Measurements from ENCODE around the gene NKAIN2. TPM values are rescaled to one million over a fixed set of nuclear protein-coding genes. Genes with fewer than 3 reads are reported as not detected.
"Not testable (repeated sequence)": the region's sequence is repeated elsewhere in the genome, so short reads cannot be mapped to it uniquely, and the experiment has no call there.

Gene NKAIN2
- total RNA-seq, 4 donors from 2014 or later, result 0.11 to 1.0 (median 0.94) TPM; not detected in 1

GRCh38 chr6:124226396-124226795 lies 422.7 kb downstream of the NKAIN2 start:
- TF ChIP-seq CTCF (IDR thresholded peaks at IDR 0.05) (no peak), POLR2A (IDR thresholded peaks at IDR 0.05) (no peak)
- Histone ChIP-seq H3K9me3 (no peaks in the 10 kb centered on the region), H3K4me3 (replicated peaks in 1 of 3) (no peak overlapping the region), H3K4me1 (no peaks in the 10 kb centered on the region), H3K27me3 (no peaks in the 10 kb centered on the region), H3K36me3 (no peaks in the 10 kb centered on the region), H3K27ac (no peak overlapping the region)
- intact Hi-C loops (cut with DNase I), result no loop called here
- WGBS, 2 donors, result 63 to 71% methylated on average over 1 of the region's 1 CpG
- no peak for DNase-seq

DNA sequence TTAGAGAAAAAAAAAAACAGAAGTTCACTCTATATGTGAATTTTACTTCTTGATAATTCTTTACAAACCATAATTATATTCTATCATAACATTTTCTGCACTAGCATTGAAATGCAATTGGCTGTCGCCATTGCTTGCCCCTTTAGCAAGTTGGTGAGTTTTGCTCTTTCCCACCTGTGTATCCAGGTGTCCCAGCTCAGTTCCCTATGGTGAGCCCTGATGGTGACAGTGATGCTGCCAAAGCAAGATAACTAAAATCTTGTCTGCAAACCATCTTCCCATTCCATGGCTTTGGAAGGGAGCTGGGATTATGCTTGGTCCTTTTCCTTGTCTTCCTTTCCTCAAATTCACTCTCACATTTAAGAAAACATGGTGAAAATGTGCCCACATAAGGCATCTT lies 429.6 kb downstream of the NKAIN2 start:
- TF ChIP-seq CTCF (IDR thresholded peaks at IDR 0.05) (no peak), POLR2A (IDR thresholded peaks at IDR 0.05) (no peak)
- no peaks in the 10 kb centered on the region for H3K4me1 ChIP-seq

DNA sequence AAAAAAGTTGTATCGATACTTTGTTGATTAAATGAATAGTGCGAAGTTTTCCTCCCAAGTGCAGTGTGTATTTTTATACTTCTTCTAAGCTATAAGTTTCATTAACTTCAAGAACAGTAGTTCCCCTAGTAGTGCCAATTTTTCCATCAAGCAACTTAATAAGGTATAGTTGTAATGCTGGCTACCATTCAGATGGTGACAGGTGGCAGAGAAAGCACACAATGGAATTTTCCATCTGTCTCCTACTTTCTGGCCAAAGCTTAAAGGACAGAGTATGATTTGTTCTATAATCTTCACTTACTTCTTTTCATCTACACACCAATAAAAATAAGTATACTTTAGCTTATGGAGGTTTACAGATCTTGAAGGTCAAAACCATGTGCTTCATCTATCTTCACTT lies 431.1 kb downstream of the NKAIN2 start:
- no peak overlapping the region for H3K27ac ChIP-seq
- TF ChIP-seq POLR2A (IDR thresholded peaks at IDR 0.05), result no peak
- TF ChIP-seq CTCF (IDR thresholded peaks at IDR 0.05), result no peak
- DNase-seq, result no peak
- H3K36me3 ChIP-seq, result no peaks in the 10 kb centered on the region
- H3K27me3 ChIP-seq, result no peaks in the 10 kb centered on the region
- no peaks in the 10 kb centered on the region for H3K9me3 ChIP-seq
- H3K4me3 ChIP-seq (replicated peaks in 1 of 3), result no peak overlapping the region
- WGBS, 2 donors, result 97% methylated on average over 2 of the region's 2 CpGs
- no peaks in the 10 kb centered on the region for H3K4me1 ChIP-seq
- intact Hi-C loops (cut with DNase I), result no loop called here

More for the DNA sequence above, 429.6 kb downstream of the NKAIN2 start:
- Histone ChIP-seq H3K27me3 (no peaks in the 10 kb centered on the region), H3K27ac (no peak overlapping the region), H3K4me3 (replicated peaks in 1 of 3) (no peak overlapping the region), H3K9me3 (no peaks in the 10 kb centered on the region), H3K36me3 (no peaks in the 10 kb centered on the region)
- WGBS, 2 donors, result 88 to 89% methylated on average over 1 of the region's 1 CpG
- no peak for DNase-seq
- intact Hi-C loops (cut with DNase I), result no loop called here

GRCh38 chr6:124237911-124238310 lies 434.2 kb downstream of the NKAIN2 start:
- no peak for TF ChIP-seq POLR2A (IDR thresholded peaks at IDR 0.05)
- TF ChIP-seq CTCF (IDR thresholded peaks at IDR 0.05), result no peak
- no peaks in the 10 kb centered on the region for H3K27me3 ChIP-seq
- no peak overlapping the region for H3K27ac ChIP-seq
- WGBS, 2 donors, result 81 to 85% methylated on average over 3 of the region's 3 CpGs
- no peak for DNase-seq
- intact Hi-C loops (cut with DNase I), result no loop called here
- no peaks in the 10 kb centered on the region for H3K4me1 ChIP-seq
- no peak overlapping the region for H3K4me3 ChIP-seq (replicated peaks in 1 of 3)
- H3K36me3 ChIP-seq, result no peaks in the 10 kb centered on the region
- H3K9me3 ChIP-seq, result no peaks in the 10 kb centered on the region

DNA sequence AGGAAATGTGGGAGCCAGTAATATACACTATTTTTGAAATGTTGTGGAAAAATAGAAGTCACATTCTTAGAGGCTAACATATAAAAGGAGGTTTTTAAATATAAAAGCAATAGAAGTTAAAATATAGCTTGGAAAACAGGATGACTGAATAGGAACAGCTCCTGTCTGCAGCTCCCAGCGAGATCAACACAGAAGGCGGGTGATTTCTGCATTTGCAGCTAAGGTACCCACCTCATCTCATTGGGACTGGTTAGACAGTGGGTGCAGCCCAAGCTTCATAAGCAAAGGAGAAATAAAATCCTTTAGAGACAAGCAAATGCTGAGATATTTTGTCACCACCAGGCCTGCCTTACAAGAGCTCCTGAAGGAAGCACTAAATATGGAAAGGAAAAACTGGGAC lies 434.7 kb downstream of the NKAIN2 start:
- H3K4me3 ChIP-seq (replicated peaks in 1 of 3); H3K27ac ChIP-seq; intact Hi-C loops (cut with DNase I); H3K36me3 ChIP-seq; H3K27me3 ChIP-seq; H3K4me1 ChIP-seq; DNase-seq; H3K9me3 ChIP-seq: not testable (repeated sequence)
- 65 to 90% methylated on average over 2 of the region's 2 CpGs for WGBS, 2 donors

Data from thyroid gland (tissue), 4 donors.